H9 (cell line): ENCODE results near the gene RIOX2. TPM values are rescaled to one million over a fixed set of nuclear protein-coding genes. Genes with fewer than 3 reads are reported as not detected.

ENCODE experiments used
- DNase-seq: peaks from one replicate; pipeline ENCODE4 v3.0.0-alpha.2; 2017
- H2AFZ ChIP-seq: one replicate; pipeline ENCODE4 v1.6.1; 2013; ENCODE audit warnings: mild to moderate bottlenecking, low read length, control low read depth, moderate library complexity
- H2AK5ac ChIP-seq: 2 replicates; pipeline ENCODE4 v1.6.1; 2013; ENCODE audit warnings: low read length, control low read depth, mixed read lengths; ENCODE audit not compliant: insufficient read length
- H2BK120ac ChIP-seq: one replicate; pipeline ENCODE4 v1.6.1; 2013; ENCODE audit warnings: low read depth, mild to moderate bottlenecking, low read length, control low read depth, inconsistent platforms; ENCODE audit not compliant: poor library complexity, severe bottlenecking
- H2BK12ac ChIP-seq: 2 replicates; pipeline ENCODE4 v1.6.1; 2013; ENCODE audit warnings: low read length, control low read depth, mixed read lengths, low read depth; ENCODE audit not compliant: insufficient read length
- H2BK15ac ChIP-seq: 2 replicates; pipeline ENCODE4 v1.6.1; 2013; ENCODE audit warnings: low read depth, low read length, control low read depth
- H2BK20ac ChIP-seq: one replicate; pipeline ENCODE4 v1.6.1; 2013; ENCODE audit warnings: low read depth, mild to moderate bottlenecking, low read length, control low read depth, inconsistent platforms; ENCODE audit not compliant: poor library complexity, severe bottlenecking
- H2BK5ac ChIP-seq: 2 replicates; pipeline ENCODE4 v1.6.1; 2013; ENCODE audit warnings: low read length, control low read depth, mixed read lengths; ENCODE audit not compliant: insufficient read length
- H3K14ac ChIP-seq: 2 replicates; pipeline ENCODE4 v1.6.1; 2013; ENCODE audit warnings: low read length, control low read depth; ENCODE audit not compliant: insufficient read depth
- H3K18ac ChIP-seq: 2 replicates; pipeline ENCODE4 v1.6.1; 2013; ENCODE audit warnings: low read depth, mild to moderate bottlenecking, mixed read lengths, low read length, control low read depth; ENCODE audit not compliant: insufficient read length
- H3K23ac ChIP-seq: 2 replicates; pipeline ENCODE4 v1.6.1; 2013; ENCODE audit warnings: low read length, control low read depth, mixed read lengths, low read depth; ENCODE audit not compliant: insufficient read length
- H3K23me2 ChIP-seq: 2 replicates; pipeline ENCODE4 v1.6.1; 2013; ENCODE audit warnings: low read depth, mild to moderate bottlenecking, mixed read lengths, low read length, control low read depth; ENCODE audit not compliant: insufficient read length, poor library complexity, severe bottlenecking
- H3K27ac ChIP-seq: 2 replicates; pipeline ENCODE4 v1.5.1; 2013; ENCODE audit warnings: low read length, control low read depth, mixed read lengths, low read depth; ENCODE audit not compliant: insufficient read length
- H3K27me3 ChIP-seq: 2 replicates; pipeline ENCODE4 v1.6.1; 2013; ENCODE audit warnings: low read length, control low read depth, inconsistent platforms; ENCODE audit not compliant: insufficient read depth
- H3K4ac ChIP-seq: 2 replicates; pipeline ENCODE4 v1.6.1; 2013; ENCODE audit warnings: low read depth, mild to moderate bottlenecking, control low read depth, inconsistent platforms, low read length, moderate library complexity
- H3K4me1 ChIP-seq: 2 replicates; pipeline ENCODE4 v1.6.1; 2013; ENCODE audit warnings: low read length, control low read depth, inconsistent platforms; ENCODE audit not compliant: insufficient read depth
- H3K4me2 ChIP-seq: 2 replicates; pipeline ENCODE4 v1.6.1; 2013; ENCODE audit warnings: low read length, control low read depth, mixed read lengths; ENCODE audit not compliant: insufficient read length, insufficient read depth
- H3K56ac ChIP-seq: 2 replicates; pipeline ENCODE4 v1.6.1; 2013; ENCODE audit warnings: low read depth, mild to moderate bottlenecking, mixed read lengths, low read length, control low read depth; ENCODE audit not compliant: insufficient read length
- H3K79me1 ChIP-seq: 2 replicates; pipeline ENCODE4 v1.6.1; 2013; ENCODE audit warnings: low read depth, mild to moderate bottlenecking, moderate library complexity, low read length, control low read depth, inconsistent platforms; ENCODE audit not compliant: insufficient read depth, poor library complexity, severe bottlenecking
- H3K79me2 ChIP-seq: 2 replicates; pipeline ENCODE4 v1.6.1; 2013; ENCODE audit warnings: low read length, control low read depth, inconsistent platforms; ENCODE audit not compliant: insufficient read depth
- H3K9ac ChIP-seq: 2 replicates; pipeline ENCODE4 v1.6.1; 2013; ENCODE audit warnings: low read length, control low read depth, mixed read lengths; ENCODE audit not compliant: insufficient read length; ENCODE audit errors: extremely low read depth
- H3K9me3 ChIP-seq: one replicate; pipeline ENCODE4 v1.6.1; 2013; ENCODE audit warnings: low read depth, low read length, inconsistent platforms; ENCODE audit not compliant: control insufficient read depth
- H3T11ph ChIP-seq: one replicate; pipeline ENCODE4 v1.6.1; 2013; ENCODE audit warnings: mild to moderate bottlenecking, low read length, control low read depth, inconsistent platforms
- H4K20me1 ChIP-seq: one replicate; pipeline ENCODE4 v1.6.1; 2013; ENCODE audit not compliant: control insufficient read depth, insufficient read length, insufficient read depth
- H4K5ac ChIP-seq: 2 replicates; pipeline ENCODE4 v1.6.1; 2013; ENCODE audit warnings: low read depth, mild to moderate bottlenecking, mixed read lengths, low read length, control low read depth; ENCODE audit not compliant: insufficient read length
- H4K8ac ChIP-seq: replicated peaks from 2 replicates; pipeline ENCODE4 v1.6.1; 2013; ENCODE audit warnings: low read length, control low read depth, mixed read lengths, low read depth; ENCODE audit not compliant: insufficient read length
- H4K91ac ChIP-seq: 2 replicates; pipeline ENCODE4 v1.6.1; 2013; ENCODE audit warnings: low read depth, mild to moderate bottlenecking, moderate library complexity, mixed read lengths, low read length, control low read depth; ENCODE audit not compliant: insufficient read length
- H3K27ac Mint-ChIP-seq, 3 experiments: 2 replicates in 2 of 3; 3 replicates in 1 of 3; pipeline ENCODE4 v1.8.0; 2020 to 2021; ENCODE audit warnings: mixed read lengths in 3 of 3, mild to moderate bottlenecking in 1 of 3, moderate library complexity in 1 of 3
- H3K27me3 Mint-ChIP-seq: 2 replicates; pipeline ENCODE4 v1.8.0; 2021; ENCODE audit warnings: low read depth, mild to moderate bottlenecking, moderate library complexity, mixed read lengths
- H3K36me3 Mint-ChIP-seq, 3 experiments: 2 replicates in 2 of 3; 3 replicates in 1 of 3; pipeline ENCODE4 v1.8.0; 2020 to 2021; ENCODE audit warnings: low read depth in 3 of 3, mixed read lengths in 3 of 3; ENCODE audit not compliant: insufficient read depth in 1 of 3
- H3K4me1 Mint-ChIP-seq, 2 experiments: 2 replicates each; pipeline ENCODE4 v1.8.0; 2020; ENCODE audit warnings: mixed read lengths in 2 of 2
- H3K4me3 Mint-ChIP-seq, 2 experiments: 2 replicates in 1 of 2; 3 replicates in 1 of 2; pipeline ENCODE4 v1.8.0; 2020 to 2021; ENCODE audit warnings: mild to moderate bottlenecking in 2 of 2, mixed read lengths in 2 of 2, moderate library complexity in 1 of 2
- H3K9me3 Mint-ChIP-seq, 2 experiments: 2 replicates in 1 of 2; 3 replicates in 1 of 2; pipeline ENCODE4 v1.8.0; 2020; ENCODE audit warnings: mild to moderate bottlenecking in 2 of 2, mixed read lengths in 2 of 2, moderate library complexity in 1 of 2
- CTCF ChIP-seq: fragments of 200-600 bp; sonication (generic); conservative IDR thresholded peaks from 3 replicates; pipeline ENCODE4 v1.8.0; 2021; ENCODE audit warnings: antibody characterized with exemption, mild to moderate bottlenecking
- WGBS: extraction: QIAGEN DNeasy Blood & Tissue Kit; methylation state at CpG from one replicate; pipeline ENCODE4 v1.1.7; 2013; ENCODE audit warnings: missing lambda C conversion rate, low lambda C conversion rate, mixed read lengths; ENCODE audit not compliant: insufficient read length; ENCODE audit errors: extremely low coverage; 5-methylcytosine and 5-hydroxymethylcytosine counted together
- total RNA-seq: library from RNA; stranded (reverse); gene quantifications from 2 replicates; pipeline ENCODE4 v1.2.1, GENCODE V29; 2021

RIOX2 gene
- total RNA-seq, 1 experiment from 2014 or later = 15.5 TPM

- Histone ChIP-seq H3K23me2 (no peaks in the 10 kb centered on the region), H3K4me1 (no peaks in the 10 kb centered on the region)
- TF ChIP-seq CTCF = no peak
Measured at GRCh38 chr3:98008855-98009254, 36.6 kb upstream of the RIOX2 start.

More at GRCh38 chr3:98008855-98009254, 36.6 kb upstream of the RIOX2 start:
- Histone ChIP-seq H3K79me2 (no peaks in the 10 kb centered on the region), H3K4ac (no peak overlapping the region), H3K18ac (no peak overlapping the region), H3K27ac (no peak overlapping the region), H2BK15ac (no peak overlapping the region), H3K14ac (no peak overlapping the region), H3K9ac (no peak overlapping the region), H2AFZ (no peak overlapping the region), H3T11ph (no peak overlapping the region), H4K8ac (no peak overlapping the region), H2AK5ac (no peak overlapping the region), H2BK5ac (no peak overlapping the region), H3K9me3 (no peaks in the 10 kb centered on the region), H3K27me3 (no peaks in the 10 kb centered on the region), H3K4me2 (no peak overlapping the region), H3K56ac (no peak overlapping the region), H3K79me1 (no peaks in the 10 kb centered on the region), H3K23ac (no peak overlapping the region), H2BK120ac (no peak overlapping the region), H4K91ac (no peak overlapping the region), H4K20me1 (no peaks in the 10 kb centered on the region), H4K5ac (no peak overlapping the region), H2BK12ac (no peak overlapping the region), H2BK20ac (no peak overlapping the region)
- Mint-ChIP-seq H3K4me1 (no peaks in the 10 kb centered on the region; a peak in 1 of 4 replicates), H3K27ac (no peak overlapping the region), H3K27me3 (no peaks in the 10 kb centered on the region), H3K4me3 (no peak overlapping the region), H3K9me3 (no peaks in the 10 kb centered on the region; a peak in 1 of 5 replicates), H3K36me3 (no peaks in the 10 kb centered on the region)
- whole genome bisulfite sequencing = no CpG with 5 or more reads among the region's 2 CpGs
- DNase-seq = no peak
